ENCODE data around the gene DENND2A.

The DENND2A gene

DNA sequence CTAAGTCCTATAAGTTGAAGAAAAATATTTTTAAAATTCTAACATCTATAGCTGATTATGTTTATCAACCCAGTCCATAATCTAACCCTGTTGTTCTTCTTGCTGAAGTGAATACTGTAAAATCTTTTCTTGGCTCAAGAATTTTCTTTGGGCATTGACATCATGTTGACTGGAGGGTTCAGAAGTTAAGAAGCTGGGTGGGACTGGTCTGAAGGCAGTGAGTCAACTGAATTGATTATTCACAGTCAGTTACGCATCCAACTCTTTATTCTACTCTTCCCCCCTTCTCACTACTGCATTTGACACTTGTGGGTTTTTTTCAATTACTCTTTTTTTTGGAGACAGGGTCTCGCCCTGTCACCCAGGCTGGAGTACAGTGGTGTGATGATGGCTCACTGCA is 31.0 kb downstream of the DENND2A start:
- no peak overlapping the region for H3K4me3 ChIP-seq (replicated peaks; ENCODE audit: insufficient read depth, low read length)
- H3K27ac ChIP-seq (replicated peaks), result no peak overlapping the region
- no peaks in the 10 kb centered on the region for H3K27me3 ChIP-seq (ENCODE audit: insufficient read depth, poor library complexity, severe bottlenecking)
- TF ChIP-seq SPI1 (IDR thresholded peaks at IDR 0.05; ENCODE audit: borderline replicate concordance, low read depth), result no peak
- TF ChIP-seq POLR2AphosphoS5 (IDR thresholded peaks at IDR 0.05; ENCODE audit: low read depth), result no peak
- TF ChIP-seq, protein P1, sequence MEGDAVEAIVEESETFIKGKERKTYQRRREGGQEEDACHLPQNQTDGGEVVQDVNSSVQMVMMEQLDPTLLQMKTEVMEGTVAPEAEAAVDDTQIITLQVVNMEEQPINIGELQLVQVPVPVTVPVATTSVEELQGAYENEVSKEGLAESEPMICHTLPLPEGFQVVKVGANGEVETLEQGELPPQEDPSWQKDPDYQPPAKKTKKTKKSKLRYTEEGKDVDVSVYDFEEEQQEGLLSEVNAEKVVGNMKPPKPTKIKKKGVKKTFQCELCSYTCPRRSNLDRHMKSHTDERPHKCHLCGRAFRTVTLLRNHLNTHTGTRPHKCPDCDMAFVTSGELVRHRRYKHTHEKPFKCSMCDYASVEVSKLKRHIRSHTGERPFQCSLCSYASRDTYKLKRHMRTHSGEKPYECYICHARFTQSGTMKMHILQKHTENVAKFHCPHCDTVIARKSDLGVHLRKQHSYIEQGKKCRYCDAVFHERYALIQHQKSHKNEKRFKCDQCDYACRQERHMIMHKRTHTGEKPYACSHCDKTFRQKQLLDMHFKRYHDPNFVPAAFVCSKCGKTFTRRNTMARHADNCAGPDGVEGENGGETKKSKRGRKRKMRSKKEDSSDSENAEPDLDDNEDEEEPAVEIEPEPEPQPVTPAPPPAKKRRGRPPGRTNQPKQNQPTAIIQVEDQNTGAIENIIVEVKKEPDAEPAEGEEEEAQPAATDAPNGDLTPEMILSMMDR (IDR thresholded peaks at IDR 0.05; ENCODE audit: insufficient read depth, low read length), result no peak
- TF ChIP-seq, protein P2, sequence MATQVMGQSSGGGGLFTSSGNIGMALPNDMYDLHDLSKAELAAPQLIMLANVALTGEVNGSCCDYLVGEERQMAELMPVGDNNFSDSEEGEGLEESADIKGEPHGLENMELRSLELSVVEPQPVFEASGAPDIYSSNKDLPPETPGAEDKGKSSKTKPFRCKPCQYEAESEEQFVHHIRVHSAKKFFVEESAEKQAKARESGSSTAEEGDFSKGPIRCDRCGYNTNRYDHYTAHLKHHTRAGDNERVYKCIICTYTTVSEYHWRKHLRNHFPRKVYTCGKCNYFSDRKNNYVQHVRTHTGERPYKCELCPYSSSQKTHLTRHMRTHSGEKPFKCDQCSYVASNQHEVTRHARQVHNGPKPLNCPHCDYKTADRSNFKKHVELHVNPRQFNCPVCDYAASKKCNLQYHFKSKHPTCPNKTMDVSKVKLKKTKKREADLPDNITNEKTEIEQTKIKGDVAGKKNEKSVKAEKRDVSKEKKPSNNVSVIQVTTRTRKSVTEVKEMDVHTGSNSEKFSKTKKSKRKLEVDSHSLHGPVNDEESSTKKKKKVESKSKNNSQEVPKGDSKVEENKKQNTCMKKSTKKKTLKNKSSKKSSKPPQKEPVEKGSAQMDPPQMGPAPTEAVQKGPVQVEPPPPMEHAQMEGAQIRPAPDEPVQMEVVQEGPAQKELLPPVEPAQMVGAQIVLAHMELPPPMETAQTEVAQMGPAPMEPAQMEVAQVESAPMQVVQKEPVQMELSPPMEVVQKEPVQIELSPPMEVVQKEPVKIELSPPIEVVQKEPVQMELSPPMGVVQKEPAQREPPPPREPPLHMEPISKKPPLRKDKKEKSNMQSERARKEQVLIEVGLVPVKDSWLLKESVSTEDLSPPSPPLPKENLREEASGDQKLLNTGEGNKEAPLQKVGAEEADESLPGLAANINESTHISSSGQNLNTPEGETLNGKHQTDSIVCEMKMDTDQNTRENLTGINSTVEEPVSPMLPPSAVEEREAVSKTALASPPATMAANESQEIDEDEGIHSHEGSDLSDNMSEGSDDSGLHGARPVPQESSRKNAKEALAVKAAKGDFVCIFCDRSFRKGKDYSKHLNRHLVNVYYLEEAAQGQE (IDR thresholded peaks at IDR 0.05; ENCODE audit: insufficient replicate concordance, low read depth), result no peak
- no peak for TF ChIP-seq GABPA (IDR thresholded peaks at IDR 0.05; ENCODE audit: low read depth)
- DNase-seq (ENCODE audit: low read depth in 1 of 2, low spot score in 1 of 2), result no peak

DNA sequence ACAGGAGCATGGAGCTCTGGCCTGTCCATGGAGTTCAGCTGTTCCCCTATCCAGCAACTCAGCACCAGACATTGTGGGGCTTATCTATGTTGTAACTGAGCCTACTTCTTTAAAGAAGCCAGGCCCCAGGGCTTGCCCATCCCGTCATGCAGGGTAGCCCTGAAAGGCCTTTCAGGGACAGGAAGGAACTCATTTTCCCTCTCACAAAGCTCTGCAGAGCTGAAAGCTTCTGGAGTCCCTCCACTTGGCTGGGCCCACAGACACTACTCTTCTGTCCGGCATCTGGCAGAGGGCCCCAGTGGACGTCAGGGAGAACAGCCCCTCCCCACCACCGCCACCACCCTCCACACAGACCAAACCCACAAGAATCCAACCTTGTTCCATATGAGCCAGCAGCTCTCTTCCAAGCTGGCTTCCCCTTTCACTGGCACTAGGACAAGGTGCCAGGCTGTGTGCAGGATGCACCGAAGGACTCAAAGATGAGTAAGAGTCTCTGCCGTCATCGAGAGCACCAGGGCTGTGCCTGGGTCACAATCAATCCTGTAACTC is 33.1 kb downstream of the DENND2A start:
- no peak for DNase-seq (ENCODE audit: low read depth in 1 of 2, low spot score in 1 of 2)
- Histone ChIP-seq H3K27me3 (ENCODE audit: insufficient read depth, poor library complexity, severe bottlenecking) (no peaks in the 10 kb centered on the region), H3K27ac (replicated peaks) (no peak overlapping the region), H3K4me3 (replicated peaks; ENCODE audit: insufficient read depth, low read length) (no peak overlapping the region)
- TF ChIP-seq, protein P1 (IDR thresholded peaks at IDR 0.05; ENCODE audit: insufficient read depth, low read length), result no peak
- TF ChIP-seq, protein P2 (IDR thresholded peaks at IDR 0.05; ENCODE audit: insufficient replicate concordance, low read depth), result no peak
- TF ChIP-seq GABPA (IDR thresholded peaks at IDR 0.05; ENCODE audit: low read depth), result no peak
- TF ChIP-seq POLR2AphosphoS5 (IDR thresholded peaks at IDR 0.05; ENCODE audit: low read depth), result no peak
- no peak for TF ChIP-seq SPI1 (IDR thresholded peaks at IDR 0.05; ENCODE audit: borderline replicate concordance, low read depth)

DNA sequence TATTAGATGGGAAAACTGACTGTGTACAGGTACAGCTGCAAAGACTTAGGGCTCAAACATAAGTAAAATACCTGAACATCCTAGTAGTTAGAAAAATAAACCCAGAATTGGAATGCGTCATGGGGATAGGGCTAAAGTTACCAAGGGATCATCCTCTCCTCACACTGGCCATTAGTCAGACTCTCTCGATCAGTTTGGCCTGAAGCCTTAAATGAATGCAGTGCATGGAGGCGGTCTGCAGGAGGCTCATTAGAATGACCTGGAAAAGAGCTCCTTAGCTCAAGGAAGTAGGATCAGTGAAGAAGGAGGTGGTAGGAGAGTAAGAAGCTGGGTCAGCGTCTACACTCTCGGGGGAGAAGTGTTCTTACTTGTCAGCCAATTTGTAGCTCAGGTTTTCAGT is 35.3 kb downstream of the DENND2A start:
- Histone ChIP-seq H3K27me3 (ENCODE audit: insufficient read depth, poor library complexity, severe bottlenecking) (no peaks in the 10 kb centered on the region), H3K4me3 (replicated peaks; ENCODE audit: insufficient read depth, low read length) (no peak overlapping the region), H3K27ac (replicated peaks) (no peak overlapping the region)
- TF ChIP-seq GABPA (IDR thresholded peaks at IDR 0.05; ENCODE audit: low read depth) (no peak), POLR2AphosphoS5 (IDR thresholded peaks at IDR 0.05; ENCODE audit: low read depth) (no peak), SPI1 (IDR thresholded peaks at IDR 0.05; ENCODE audit: borderline replicate concordance, low read depth) (no peak)
- TF ChIP-seq, protein P2 (IDR thresholded peaks at IDR 0.05; ENCODE audit: insufficient replicate concordance, low read depth), result no peak
- TF ChIP-seq, protein P1 (IDR thresholded peaks at IDR 0.05; ENCODE audit: insufficient read depth, low read length), result no peak
- no peak for DNase-seq (ENCODE audit: low read depth in 1 of 2, low spot score in 1 of 2)

Measured in HL-60 (cell line).